ENCODE data around the gene SFPQ.

DNA sequence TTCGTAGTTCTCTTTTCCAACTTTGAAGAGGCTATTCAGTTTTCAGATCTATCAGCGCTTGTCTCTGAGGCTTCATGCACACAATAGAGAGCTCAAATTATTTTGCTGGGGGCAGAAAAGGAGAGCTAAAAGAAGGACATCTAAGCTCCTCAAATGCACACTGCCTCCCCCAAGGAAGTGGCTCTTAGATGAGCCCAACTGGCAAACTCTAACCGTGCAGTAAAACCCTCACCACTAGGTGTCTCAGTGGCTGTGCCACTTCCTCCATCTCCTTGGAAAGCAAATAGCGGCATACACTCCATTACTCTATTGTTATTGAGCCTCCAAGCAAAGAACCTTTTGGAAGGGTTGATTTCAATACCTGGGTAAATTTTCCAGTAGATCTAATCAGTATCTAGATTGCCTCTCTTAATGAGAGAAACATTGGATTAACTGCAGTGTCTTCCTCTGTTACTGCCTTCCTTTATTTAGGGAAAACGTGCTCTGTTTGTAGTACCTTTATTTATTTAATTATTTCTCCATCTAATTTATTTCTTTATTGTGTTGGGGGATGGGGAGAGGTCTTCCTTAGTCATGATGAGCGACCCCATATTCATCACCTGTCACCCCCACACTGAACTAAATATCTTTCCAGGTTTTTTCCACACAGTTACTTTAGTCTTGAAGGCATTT, 9.2 kb upstream of the SFPQ start:
- TF ChIP-seq, protein P1, sequence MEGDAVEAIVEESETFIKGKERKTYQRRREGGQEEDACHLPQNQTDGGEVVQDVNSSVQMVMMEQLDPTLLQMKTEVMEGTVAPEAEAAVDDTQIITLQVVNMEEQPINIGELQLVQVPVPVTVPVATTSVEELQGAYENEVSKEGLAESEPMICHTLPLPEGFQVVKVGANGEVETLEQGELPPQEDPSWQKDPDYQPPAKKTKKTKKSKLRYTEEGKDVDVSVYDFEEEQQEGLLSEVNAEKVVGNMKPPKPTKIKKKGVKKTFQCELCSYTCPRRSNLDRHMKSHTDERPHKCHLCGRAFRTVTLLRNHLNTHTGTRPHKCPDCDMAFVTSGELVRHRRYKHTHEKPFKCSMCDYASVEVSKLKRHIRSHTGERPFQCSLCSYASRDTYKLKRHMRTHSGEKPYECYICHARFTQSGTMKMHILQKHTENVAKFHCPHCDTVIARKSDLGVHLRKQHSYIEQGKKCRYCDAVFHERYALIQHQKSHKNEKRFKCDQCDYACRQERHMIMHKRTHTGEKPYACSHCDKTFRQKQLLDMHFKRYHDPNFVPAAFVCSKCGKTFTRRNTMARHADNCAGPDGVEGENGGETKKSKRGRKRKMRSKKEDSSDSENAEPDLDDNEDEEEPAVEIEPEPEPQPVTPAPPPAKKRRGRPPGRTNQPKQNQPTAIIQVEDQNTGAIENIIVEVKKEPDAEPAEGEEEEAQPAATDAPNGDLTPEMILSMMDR (IDR thresholded peaks at IDR 0.05): peak; percentile 66 to 88 (median 81)
- TF ChIP-seq POLR2A (IDR thresholded peaks at IDR 0.05) (no peak), EP300 (IDR thresholded peaks at IDR 0.05) (no peak)

All from upper lobe of left lung (tissue), 4 donors.